Spleen (tissue), 7 donors: ENCODE data around the gene HIVEP1.

Experiments used
- CTCF ChIP-seq, 11 experiments: fragments of 200-600 bp in 7 of 11; fragments of 450-650 bp in 4 of 11; sonication (generic) in 4 of 11; IDR thresholded peaks in 8 of 11; conservative IDR thresholded peaks in 3 of 11; 1 replicate in 7 of 11; 2 replicates in 4 of 11; pipeline versions ENCODE4 v1.4.0 to v1.8.0; 2016 to 2021; ENCODE audit warnings: antibody characterized with exemption in 11 of 11, inconsistent platforms in 4 of 11, mild to moderate bottlenecking in 1 of 11
- POLR2A ChIP-seq, 3 donors: fragments of 450-650 bp; IDR thresholded peaks; one replicate each; pipeline ENCODE4 v1.5.1; 2017; ENCODE audit warnings: antibody characterized with exemption in 3 of 3, mild to moderate bottlenecking in 1 of 3
- POLR2AphosphoS5 ChIP-seq, 3 donors: sonication (generic); formaldehyde crosslinking; IDR thresholded peaks; one replicate each; pipeline ENCODE4 v1.5.1; 2017; ENCODE audit warnings: antibody characterized with exemption in 3 of 3
- donor health status: DM: no; HTN: no; CAD: no; lungs with moderate emphysema.
- donor health status: DM: no; HTN: no; CAD: no.
- donor health status: DM: no; HTN: no; CAD: no.

GRCh38 chr6:11983306-11983705 is 28.8 kb upstream of the HIVEP1 start:
- TF ChIP-seq POLR2A (IDR thresholded peaks at IDR 0.05), result no peak
- TF ChIP-seq CTCF (IDR thresholded peaks at IDR 0.05 in 8 of 11, conservative IDR thresholded peaks at IDR 0.05 in 3 of 11), result no peak
- no peak for TF ChIP-seq POLR2AphosphoS5 (IDR thresholded peaks at IDR 0.05)
